GM19023 (cell line): ENCODE data around the gene ZNF619.

ENCODE experiments used
- ATAC-seq: cut with Tn5 transposase; IDR thresholded peaks from one replicate; pipeline ENCODE4 v1.9.1; 2021; ENCODE audit warnings: mild to moderate bottlenecking, moderate library complexity; ENCODE audit not compliant: unreplicated experiment

ZNF619 gene

GRCh38 chr3:40464339-40465110, 12.4 kb upstream of the ZNF619 start:
- no peak for ATAC-seq

GRCh38 chr3:40465111-40465407, 11.9 kb upstream of the ZNF619 start:
- no peak for ATAC-seq

GRCh38 chr3:40465456-40465855, 11.5 kb upstream of the ZNF619 start:
- ATAC-seq: no peak

- ATAC-seq: no peak
These were observed 8.9 kb upstream of the ZNF619 start for GRCh38 chr3:40468018-40468417.

GRCh38 chr3:40470701-40471100, 6.2 kb upstream of the ZNF619 start:
- ATAC-seq: no peak

GRCh38 chr3:40477666-40478065, 744 bp downstream of the ZNF619 start:
- ATAC-seq: no peak

- no peak for ATAC-seq
These were observed 10.2 kb downstream of the ZNF619 start for GRCh38 chr3:40487172-40487571.

GRCh38 chr3:40490916-40491315, 14.0 kb downstream of the ZNF619 start:
- ATAC-seq: no peak

GRCh38 chr3:40494698-40495097, 17.8 kb downstream of the ZNF619 start:
- ATAC-seq: no peak

- ATAC-seq: no peak
These were observed 20.4 kb downstream of the ZNF619 start for GRCh38 chr3:40497288-40497687.

GRCh38 chr3:40499952-40500351, 23.0 kb downstream of the ZNF619 start:
- ATAC-seq: no peak

- no peak for ATAC-seq
These were observed 25.1 kb downstream of the ZNF619 start for GRCh38 chr3:40502034-40502433.

- ATAC-seq: no peak
These were observed 27.9 kb downstream of the ZNF619 start for GRCh38 chr3:40504636-40505430.

GRCh38 chr3:40505599-40506462, 28.9 kb downstream of the ZNF619 start, which contains the start of gene ZNF620:
TSS of gene ZNF620 (plus strand) at chr3:40506039. CDS start at chr3:40506353, 314 bp downstream.
- peak; percentile 72 for ATAC-seq

GRCh38 chr3:40511031-40511718, 34.3 kb downstream of the ZNF619 start:
- no peak for ATAC-seq

- ATAC-seq: no peak
These were observed 39.3 kb downstream of the ZNF619 start for GRCh38 chr3:40516201-40516600.

- ATAC-seq: no peak
These were observed 41.1 kb downstream of the ZNF619 start for GRCh38 chr3:40518067-40518466.

GRCh38 chr3:40518848-40519247, 41.9 kb downstream of the ZNF619 start:
- no peak for ATAC-seq

GRCh38 chr3:40521254-40521653, 44.3 kb downstream of the ZNF619 start:
- no peak for ATAC-seq

- ATAC-seq: no peak
These were observed 46.9 kb downstream of the ZNF619 start for GRCh38 chr3:40523781-40524180.

GRCh38 chr3:40524222-40524567, 47.3 kb downstream of the ZNF619 start:
- ATAC-seq: peak; percentile 19
